HepG2 (cell line): ENCODE results near the gene ESPN. TPM values are rescaled to one million over a fixed set of nuclear protein-coding genes. Genes with fewer than 3 reads are reported as not detected.

Experiments
- ARID2 ChIP-seq: sonication (generic); formaldehyde crosslinking; IDR thresholded peaks from 2 replicates; pipeline ENCODE4 v1.8.1; 2022; ENCODE audit warnings: mild to moderate bottlenecking, missing genetic modification reagents, borderline replicate concordance
- CENPT ChIP-seq: sonication (generic); formaldehyde crosslinking; IDR thresholded peaks from 2 replicates; pipeline ENCODE4 v1.8.0; 2022; ENCODE audit warnings: low read depth, mild to moderate bottlenecking, moderate library complexity, missing genetic modification reagents
- CHD2 ChIP-seq: IDR thresholded peaks from 2 replicates; pipeline ENCODE4 v1.6.1; 2011; ENCODE audit warnings: low read depth, low read length, improper control_type of control experiment
- HNRNPH1 ChIP-seq: fragments of 200-400 bp; formaldehyde crosslinking; optimal IDR thresholded peaks from 2 replicates; pipeline ENCODE3; 2017; ENCODE audit warnings: mild to moderate bottlenecking, low read depth, low read length
- SYNCRIP ChIP-seq: fragments of 200-400 bp; formaldehyde crosslinking; IDR thresholded peaks from 2 replicates; pipeline ENCODE4 v1.6.1; 2018; ENCODE audit warnings: mild to moderate bottlenecking, low read depth, low read length; ENCODE audit not compliant: insufficient read depth
- TCF7 ChIP-seq: sonication (generic); IDR thresholded peaks from 2 replicates; pipeline ENCODE4 v1.6.1; 2016; ENCODE audit warnings: antibody characterized with exemption, low read depth
- YEATS4 ChIP-seq: sonication (generic); formaldehyde crosslinking; IDR thresholded peaks from 2 replicates; pipeline ENCODE4 v1.4.0; 2020; ENCODE audit warnings: missing genetic modification reagents, borderline replicate concordance
- ZC3H13 ChIP-seq: sonication (generic); formaldehyde crosslinking; IDR thresholded peaks from 2 replicates; pipeline ENCODE4 v1.8.1; 2023; ENCODE audit warnings: mild to moderate bottlenecking, missing genetic modification reagents, moderate library complexity
- ZFP36L1 ChIP-seq: sonication (generic); formaldehyde crosslinking; IDR thresholded peaks from 2 replicates; pipeline ENCODE4 v1.8.0; 2022; ENCODE audit warnings: mild to moderate bottlenecking, missing genetic modification reagents, moderate library complexity
- ZNF546 ChIP-seq: sonication (generic); formaldehyde crosslinking; conservative IDR thresholded peaks from 2 replicates; pipeline ENCODE4 v1.8.1; 2023; ENCODE audit warnings: mild to moderate bottlenecking, missing genetic modification reagents
- ZNF567 ChIP-seq: sonication (generic); formaldehyde crosslinking; IDR thresholded peaks from 2 replicates; pipeline ENCODE4 v1.8.1; 2023; ENCODE audit warnings: mild to moderate bottlenecking, missing genetic modification reagents, borderline replicate concordance
- ZNF7 ChIP-seq: IDR thresholded peaks from 2 replicates; pipeline ENCODE4 v1.6.1; 2016; ENCODE audit warnings: missing biosample characterization, missing genetic modification reagents
- ZNF841 ChIP-seq: sonication (generic); formaldehyde crosslinking; IDR thresholded peaks from 2 replicates; pipeline ENCODE4 v1.8.1; 2023; ENCODE audit warnings: missing genetic modification reagents, borderline replicate concordance
- ZSCAN25 ChIP-seq: sonication (generic); formaldehyde crosslinking; IDR thresholded peaks from 2 replicates; pipeline ENCODE4 v1.8.0; 2022; ENCODE audit warnings: mild to moderate bottlenecking, missing genetic modification reagents
- ZZZ3 ChIP-seq: sonication (generic); formaldehyde crosslinking; IDR thresholded peaks from 2 replicates; pipeline ENCODE4 v1.4.0; 2020; ENCODE audit warnings: missing genetic modification reagents, mild to moderate bottlenecking, borderline replicate concordance
- polyA plus RNA-seq, 8 experiments: library from polyadenylated mRNA; depleted of rRNA in 3 of 8; stranded (reverse) in 7 of 8; unstranded in 1 of 8; fragments of >200 nt; fragmentation: Illumina TruSeq in 4 of 8; extraction: Trizol in 4 of 8; gene quantifications; 2 replicates each; pipeline versions ENCODE4 v1.2.1 to v1.2.3, GENCODE V29; 2011 to 2016; ENCODE audit warnings: low read depth in 4 of 8, missing spikeins in 1 of 8, mixed read lengths in 1 of 8; ENCODE audit not compliant: insufficient read depth in 1 of 8
- total RNA-seq, 5 experiments: library from RNA; depleted of rRNA; stranded (reverse); fragments of >200 nt; fragmentation: Illumina TruSeq; extraction: Trizol; gene quantifications; 2 replicates each; pipeline ENCODE4 v1.2.3, GENCODE V29; 2016; ENCODE audit warnings: low read depth in 1 of 5
- TF ChIP-seq, protein P1 (sequence below): sonication (generic); formaldehyde crosslinking; IDR thresholded peaks from 2 replicates; pipeline ENCODE4 v1.9.0; 2021; ENCODE audit warnings: missing genetic modification reagents, borderline replicate concordance
- TF ChIP-seq, protein P2 (sequence below): IDR thresholded peaks from 2 replicates; pipeline ENCODE4 v1.6.1; 2018; ENCODE audit warnings: missing genetic modification reagents
- TF ChIP-seq, protein P3 (sequence below): sonication (generic); formaldehyde crosslinking; IDR thresholded peaks from 2 replicates; pipeline ENCODE4 v1.9.0; 2021; ENCODE audit warnings: mild to moderate bottlenecking, missing genetic modification reagents
- TF ChIP-seq, protein P4 (sequence below): sonication (generic); formaldehyde crosslinking; IDR thresholded peaks from 2 replicates; pipeline ENCODE4 v1.4.0; 2020; ENCODE audit warnings: missing genetic modification reagents, borderline replicate concordance

Gene ESPN
- total and polyA plus RNA-seq, 2 of the 13 experiments (the other 11 are each of a cell fraction or from before 2014, with no cell fraction given) = 48.6 to 54.2 TPM

DNA sequence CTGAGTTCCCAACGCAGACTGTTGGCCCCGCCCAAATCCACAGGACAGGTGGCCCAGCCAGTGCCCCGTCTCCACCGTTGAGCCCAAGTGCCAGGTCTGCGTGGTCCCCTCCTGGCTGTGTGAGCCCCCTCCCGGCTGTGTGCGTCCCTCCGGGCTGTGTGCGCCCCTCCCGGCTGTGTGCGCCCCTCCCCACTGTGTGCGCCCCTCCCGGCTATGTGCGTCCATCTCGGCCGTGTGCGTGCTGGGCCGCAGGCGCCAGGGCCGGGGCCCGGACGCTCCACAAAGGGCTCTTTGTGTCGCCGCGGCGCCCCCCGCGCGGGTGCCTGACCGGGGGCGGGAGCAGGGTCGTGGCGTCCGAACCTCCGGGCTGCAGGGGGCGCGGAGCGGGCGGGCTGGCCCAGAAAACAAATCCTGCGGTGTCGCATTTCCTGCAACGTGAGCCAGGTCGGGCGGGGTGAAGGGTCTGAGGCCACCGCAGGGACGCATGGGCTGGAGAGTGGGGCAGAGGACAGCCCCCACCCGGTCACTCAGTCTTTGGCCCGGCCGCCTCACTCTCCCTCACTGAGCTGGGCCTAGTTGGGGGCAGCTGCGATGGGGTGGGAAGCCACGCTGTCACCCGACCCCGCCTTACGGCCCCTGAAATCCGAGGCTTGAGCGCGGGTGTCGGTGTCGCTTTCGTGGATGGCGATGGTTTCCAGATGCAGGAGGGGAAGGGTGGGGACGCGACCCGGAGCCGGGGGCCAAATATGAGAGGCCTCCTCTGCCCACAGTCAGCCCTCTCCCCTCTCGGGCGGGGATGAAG lies 22.6 kb downstream of the ESPN start (continued):
- TF ChIP-seq, protein P1, sequence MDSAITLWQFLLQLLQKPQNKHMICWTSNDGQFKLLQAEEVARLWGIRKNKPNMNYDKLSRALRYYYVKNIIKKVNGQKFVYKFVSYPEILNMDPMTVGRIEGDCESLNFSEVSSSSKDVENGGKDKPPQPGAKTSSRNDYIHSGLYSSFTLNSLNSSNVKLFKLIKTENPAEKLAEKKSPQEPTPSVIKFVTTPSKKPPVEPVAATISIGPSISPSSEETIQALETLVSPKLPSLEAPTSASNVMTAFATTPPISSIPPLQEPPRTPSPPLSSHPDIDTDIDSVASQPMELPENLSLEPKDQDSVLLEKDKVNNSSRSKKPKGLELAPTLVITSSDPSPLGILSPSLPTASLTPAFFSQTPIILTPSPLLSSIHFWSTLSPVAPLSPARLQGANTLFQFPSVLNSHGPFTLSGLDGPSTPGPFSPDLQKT = no peak
- TF ChIP-seq, protein P2, sequence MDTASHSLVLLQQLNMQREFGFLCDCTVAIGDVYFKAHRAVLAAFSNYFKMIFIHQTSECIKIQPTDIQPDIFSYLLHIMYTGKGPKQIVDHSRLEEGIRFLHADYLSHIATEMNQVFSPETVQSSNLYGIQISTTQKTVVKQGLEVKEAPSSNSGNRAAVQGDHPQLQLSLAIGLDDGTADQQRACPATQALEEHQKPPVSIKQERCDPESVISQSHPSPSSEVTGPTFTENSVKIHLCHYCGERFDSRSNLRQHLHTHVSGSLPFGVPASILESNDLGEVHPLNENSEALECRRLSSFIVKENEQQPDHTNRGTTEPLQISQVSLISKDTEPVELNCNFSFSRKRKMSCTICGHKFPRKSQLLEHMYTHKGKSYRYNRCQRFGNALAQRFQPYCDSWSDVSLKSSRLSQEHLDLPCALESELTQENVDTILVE (CRISPR knock-in tag) = no peak; the same call in none of the 2 replicates
- TF ChIP-seq SYNCRIP (no peak), ZZZ3 (CRISPR knock-in tag) (no peak), CENPT (CRISPR knock-in tag) (0 out of 2 replicates have a peak, but pooled peaks have one; percentile 10), ZC3H13 (peak; percentile 99), ARID2 (peak; percentile 61; the same call in 1 of the 2 replicates), YEATS4 (CRISPR knock-in tag) (peak; percentile 82; the same call in 1 of the 2 replicates), HNRNPH1 (no peak), ZNF567 (CRISPR knock-in tag) (no peak), CHD2 (no peak), ZNF7 (CRISPR knock-in tag) (no peak), ZSCAN25 (peak; percentile 88; the same call in 1 of the 2 replicates), TCF7 (peak; percentile 31; the same call in 1 of the 2 replicates), ZNF841 (CRISPR knock-in tag) (peak; percentile 39; the same call in 1 of the 2 replicates), ZNF546 (CRISPR knock-in tag) (peak; percentile 74; the same call in 1 of the 2 replicates), ZFP36L1 (no peak)
- TF ChIP-seq, protein P3, sequence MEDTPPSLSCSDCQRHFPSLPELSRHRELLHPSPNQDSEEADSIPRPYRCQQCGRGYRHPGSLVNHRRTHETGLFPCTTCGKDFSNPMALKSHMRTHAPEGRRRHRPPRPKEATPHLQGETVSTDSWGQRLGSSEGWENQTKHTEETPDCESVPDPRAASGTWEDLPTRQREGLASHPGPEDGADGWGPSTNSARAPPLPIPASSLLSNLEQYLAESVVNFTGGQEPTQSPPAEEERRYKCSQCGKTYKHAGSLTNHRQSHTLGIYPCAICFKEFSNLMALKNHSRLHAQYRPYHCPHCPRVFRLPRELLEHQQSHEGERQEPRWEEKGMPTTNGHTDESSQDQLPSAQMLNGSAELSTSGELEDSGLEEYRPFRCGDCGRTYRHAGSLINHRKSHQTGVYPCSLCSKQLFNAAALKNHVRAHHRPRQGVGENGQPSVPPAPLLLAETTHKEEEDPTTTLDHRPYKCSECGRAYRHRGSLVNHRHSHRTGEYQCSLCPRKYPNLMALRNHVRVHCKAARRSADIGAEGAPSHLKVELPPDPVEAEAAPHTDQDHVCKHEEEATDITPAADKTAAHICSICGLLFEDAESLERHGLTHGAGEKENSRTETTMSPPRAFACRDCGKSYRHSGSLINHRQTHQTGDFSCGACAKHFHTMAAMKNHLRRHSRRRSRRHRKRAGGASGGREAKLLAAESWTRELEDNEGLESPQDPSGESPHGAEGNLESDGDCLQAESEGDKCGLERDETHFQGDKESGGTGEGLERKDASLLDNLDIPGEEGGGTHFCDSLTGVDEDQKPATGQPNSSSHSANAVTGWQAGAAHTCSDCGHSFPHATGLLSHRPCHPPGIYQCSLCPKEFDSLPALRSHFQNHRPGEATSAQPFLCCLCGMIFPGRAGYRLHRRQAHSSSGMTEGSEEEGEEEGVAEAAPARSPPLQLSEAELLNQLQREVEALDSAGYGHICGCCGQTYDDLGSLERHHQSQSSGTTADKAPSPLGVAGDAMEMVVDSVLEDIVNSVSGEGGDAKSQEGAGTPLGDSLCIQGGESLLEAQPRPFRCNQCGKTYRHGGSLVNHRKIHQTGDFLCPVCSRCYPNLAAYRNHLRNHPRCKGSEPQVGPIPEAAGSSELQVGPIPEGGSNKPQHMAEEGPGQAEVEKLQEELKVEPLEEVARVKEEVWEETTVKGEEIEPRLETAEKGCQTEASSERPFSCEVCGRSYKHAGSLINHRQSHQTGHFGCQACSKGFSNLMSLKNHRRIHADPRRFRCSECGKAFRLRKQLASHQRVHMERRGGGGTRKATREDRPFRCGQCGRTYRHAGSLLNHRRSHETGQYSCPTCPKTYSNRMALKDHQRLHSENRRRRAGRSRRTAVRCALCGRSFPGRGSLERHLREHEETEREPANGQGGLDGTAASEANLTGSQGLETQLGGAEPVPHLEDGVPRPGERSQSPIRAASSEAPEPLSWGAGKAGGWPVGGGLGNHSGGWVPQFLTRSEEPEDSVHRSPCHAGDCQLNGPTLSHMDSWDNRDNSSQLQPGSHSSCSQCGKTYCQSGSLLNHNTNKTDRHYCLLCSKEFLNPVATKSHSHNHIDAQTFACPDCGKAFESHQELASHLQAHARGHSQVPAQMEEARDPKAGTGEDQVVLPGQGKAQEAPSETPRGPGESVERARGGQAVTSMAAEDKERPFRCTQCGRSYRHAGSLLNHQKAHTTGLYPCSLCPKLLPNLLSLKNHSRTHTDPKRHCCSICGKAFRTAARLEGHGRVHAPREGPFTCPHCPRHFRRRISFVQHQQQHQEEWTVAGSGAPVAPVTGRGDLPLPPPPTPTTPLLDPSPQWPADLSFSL (CRISPR knock-in tag) = peak; percentile 74
- TF ChIP-seq, protein P4, sequence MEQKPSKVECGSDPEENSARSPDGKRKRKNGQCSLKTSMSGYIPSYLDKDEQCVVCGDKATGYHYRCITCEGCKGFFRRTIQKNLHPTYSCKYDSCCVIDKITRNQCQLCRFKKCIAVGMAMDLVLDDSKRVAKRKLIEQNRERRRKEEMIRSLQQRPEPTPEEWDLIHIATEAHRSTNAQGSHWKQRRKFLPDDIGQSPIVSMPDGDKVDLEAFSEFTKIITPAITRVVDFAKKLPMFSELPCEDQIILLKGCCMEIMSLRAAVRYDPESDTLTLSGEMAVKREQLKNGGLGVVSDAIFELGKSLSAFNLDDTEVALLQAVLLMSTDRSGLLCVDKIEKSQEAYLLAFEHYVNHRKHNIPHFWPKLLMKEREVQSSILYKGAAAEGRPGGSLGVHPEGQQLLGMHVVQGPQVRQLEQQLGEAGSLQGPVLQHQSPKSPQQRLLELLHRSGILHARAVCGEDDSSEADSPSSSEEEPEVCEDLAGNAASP (CRISPR knock-in tag) = peak; percentile 83; the same call in 1 of the 2 replicates
